ENCODE results near the gene EMILIN2.

- TF ChIP-seq CTCF (IDR thresholded peaks at IDR 0.05 in 8 of 11, conservative IDR thresholded peaks at IDR 0.05 in 3 of 11) (no peak), POLR2A (IDR thresholded peaks at IDR 0.05) (no peak)
Observed at GRCh38 chr18:2824865-2825264, 21.9 kb upstream of the EMILIN2 start.

Data from spleen (tissue), 7 donors.